SU-DHL-6 (cell line): ENCODE data around the gene STRBP.

Experiments
- H2AFZ ChIP-seq: fragments of 200-600 bp; sonication (generic); 2 replicates; pipeline ENCODE4 v1.6.1; 2014; ENCODE audit warnings: low read depth, mild to moderate bottlenecking, moderate library complexity, mixed read lengths, antibody characterized with exemption, low read length; ENCODE audit not compliant: severe bottlenecking
- H3F3A ChIP-seq: fragments of 200-600 bp; shearing (Covaris generic); 2 replicates; pipeline ENCODE4 v1.6.0; 2016; ENCODE audit warnings: antibody characterized with exemption, mild to moderate bottlenecking; ENCODE audit not compliant: insufficient read depth
- H3K27ac ChIP-seq: fragments of 200-600 bp; sonication (generic); 2 replicates; pipeline ENCODE4 v1.5.1; 2016; ENCODE audit warnings: low read depth, mild to moderate bottlenecking, low read length, moderate library complexity, mixed read lengths
- H3K27me3 ChIP-seq: fragments of 200-600 bp; sonication (generic), shearing (Covaris generic); 2 replicates; pipeline ENCODE4 v1.6.0; 2014; ENCODE audit warnings: mild to moderate bottlenecking, low read length
- H3K36me3 ChIP-seq: fragments of 200-600 bp; sonication (generic); 2 replicates; pipeline ENCODE4 v1.6.1; 2014; ENCODE audit warnings: mild to moderate bottlenecking, low read length, mixed read lengths
- H3K4me2 ChIP-seq: fragments of 300-600, 200-600 bp; shearing (Covaris generic), sonication (generic); 2 replicates; pipeline ENCODE4 v1.6.0; 2014; ENCODE audit warnings: low read length, low read depth, mild to moderate bottlenecking; ENCODE audit not compliant: poor library complexity, severe bottlenecking
- H3K4me3 ChIP-seq: fragments of 200-600 bp; sonication (generic); 2 replicates; pipeline ENCODE4 v1.5.1; 2014; ENCODE audit warnings: antibody characterized with exemption, low read length, mild to moderate bottlenecking, mixed read lengths; ENCODE audit not compliant: insufficient read depth, poor library complexity, severe bottlenecking
- H3K79me2 ChIP-seq: fragments of 200-600 bp; sonication (generic); 2 replicates; pipeline ENCODE4 v1.6.1; 2014; ENCODE audit warnings: mild to moderate bottlenecking, low read length, moderate library complexity; ENCODE audit not compliant: insufficient read depth
- H3K9ac ChIP-seq: fragments of 200-600 bp; sonication (generic); 2 replicates; pipeline ENCODE4 v1.7.0; 2014; ENCODE audit warnings: mild to moderate bottlenecking, low read length
- H3K9me2 ChIP-seq: fragments of 200-600 bp; sonication (generic); replicated peaks from 2 replicates; pipeline ENCODE4 v1.6.1; 2014; ENCODE audit warnings: low read length; ENCODE audit not compliant: insufficient read depth
- H3K9me3 ChIP-seq: fragments of 200-600 bp; sonication (generic); 2 replicates; pipeline ENCODE4 v1.6.1; 2014; ENCODE audit warnings: low read length, mixed read lengths; ENCODE audit not compliant: insufficient read depth
- H4K20me1 ChIP-seq: fragments of 200-600 bp; sonication (generic); 2 replicates; pipeline ENCODE4 v1.6.1; 2014; ENCODE audit warnings: low read depth, mild to moderate bottlenecking, antibody characterized with exemption, low read length, moderate library complexity, mixed read lengths
- EZH2phosphoT487 ChIP-seq: fragments of 200-600 bp; sonication (generic), shearing (Covaris generic); conservative IDR thresholded peaks from 2 replicates; pipeline ENCODE4 v1.6.1; 2018; ENCODE audit warnings: mild to moderate bottlenecking, antibody characterized with exemption, low read length, moderate library complexity, mixed read lengths
- TF ChIP-seq, protein P1 (sequence below): fragments of 200-600 bp; sonication (generic); IDR thresholded peaks from one replicate; pipeline ENCODE4 v1.5.1; 2017; ENCODE audit warnings: antibody characterized with exemption, mild to moderate bottlenecking, low read length, moderate library complexity; ENCODE audit not compliant: insufficient read depth, poor library complexity, severe bottlenecking

The STRBP gene

GRCh38 chr9:123120953-123121352 is 147.4 kb downstream of the STRBP start:
- H3K9me3 ChIP-seq, result no peaks in the 10 kb centered on the region
- no peaks in the 10 kb centered on the region for H4K20me1 ChIP-seq
- no peaks in the 10 kb centered on the region for H3K27me3 ChIP-seq
- peaks cover 5% of the 10 kb centered on the region; the same call in 1 of the 2 replicates for H3K79me2 ChIP-seq
- no peaks in the 10 kb centered on the region for H3F3A ChIP-seq
- no peak overlapping the region for H3K4me2 ChIP-seq
- no peak overlapping the region for H3K4me3 ChIP-seq
- no peaks in the 10 kb centered on the region for H3K9me2 ChIP-seq
- H2AFZ ChIP-seq, result no peak overlapping the region
- H3K27ac ChIP-seq, result no peak overlapping the region
- no peak overlapping the region for H3K9ac ChIP-seq
- H3K36me3 ChIP-seq, result peaks cover 31% of the 10 kb centered on the region; the same call in 1 of the 2 replicates
- TF ChIP-seq, protein P1, sequence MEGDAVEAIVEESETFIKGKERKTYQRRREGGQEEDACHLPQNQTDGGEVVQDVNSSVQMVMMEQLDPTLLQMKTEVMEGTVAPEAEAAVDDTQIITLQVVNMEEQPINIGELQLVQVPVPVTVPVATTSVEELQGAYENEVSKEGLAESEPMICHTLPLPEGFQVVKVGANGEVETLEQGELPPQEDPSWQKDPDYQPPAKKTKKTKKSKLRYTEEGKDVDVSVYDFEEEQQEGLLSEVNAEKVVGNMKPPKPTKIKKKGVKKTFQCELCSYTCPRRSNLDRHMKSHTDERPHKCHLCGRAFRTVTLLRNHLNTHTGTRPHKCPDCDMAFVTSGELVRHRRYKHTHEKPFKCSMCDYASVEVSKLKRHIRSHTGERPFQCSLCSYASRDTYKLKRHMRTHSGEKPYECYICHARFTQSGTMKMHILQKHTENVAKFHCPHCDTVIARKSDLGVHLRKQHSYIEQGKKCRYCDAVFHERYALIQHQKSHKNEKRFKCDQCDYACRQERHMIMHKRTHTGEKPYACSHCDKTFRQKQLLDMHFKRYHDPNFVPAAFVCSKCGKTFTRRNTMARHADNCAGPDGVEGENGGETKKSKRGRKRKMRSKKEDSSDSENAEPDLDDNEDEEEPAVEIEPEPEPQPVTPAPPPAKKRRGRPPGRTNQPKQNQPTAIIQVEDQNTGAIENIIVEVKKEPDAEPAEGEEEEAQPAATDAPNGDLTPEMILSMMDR, result no peak
- no peak for TF ChIP-seq EZH2phosphoT487

GRCh38 chr9:123120131-123120530 is 148.3 kb downstream of the STRBP start:
- Histone ChIP-seq H4K20me1 (no peaks in the 10 kb centered on the region), H3K9ac (no peak overlapping the region), H3K36me3 (peaks cover 27% of the 10 kb centered on the region; the same call in 1 of the 2 replicates), H3K9me3 (no peaks in the 10 kb centered on the region), H3K4me2 (no peak overlapping the region), H3K4me3 (no peak overlapping the region), H3K79me2 (peaks cover 5% of the 10 kb centered on the region; the same call in 1 of the 2 replicates), H3K9me2 (no peaks in the 10 kb centered on the region), H3K27me3 (no peaks in the 10 kb centered on the region), H2AFZ (no peak overlapping the region), H3K27ac (no peak overlapping the region), H3F3A (no peaks in the 10 kb centered on the region)
- TF ChIP-seq EZH2phosphoT487, result no peak
- TF ChIP-seq, protein P1, result no peak

- no peak overlapping the region for H3K4me3 ChIP-seq
- TF ChIP-seq, protein P1, result no peak
- TF ChIP-seq EZH2phosphoT487, result no peak
- no peak overlapping the region for H3K27ac ChIP-seq
- H3K4me2 ChIP-seq, result no peak overlapping the region
- no peak overlapping the region for H3K9ac ChIP-seq
- no peaks in the 10 kb centered on the region for H3K27me3 ChIP-seq
- no peaks in the 10 kb centered on the region for H3K9me3 ChIP-seq
- H3K36me3 ChIP-seq, result peaks cover 25% of the 10 kb centered on the region; the same call in 1 of the 2 replicates
- peaks cover 3% of the 10 kb centered on the region; the same call in 1 of the 2 replicates for H3K79me2 ChIP-seq
- no peaks in the 10 kb centered on the region for H3K9me2 ChIP-seq
- H4K20me1 ChIP-seq, result no peaks in the 10 kb centered on the region
- H3F3A ChIP-seq, result no peaks in the 10 kb centered on the region
- no peak overlapping the region for H2AFZ ChIP-seq
Observed at GRCh38 chr9:123119566-123119965, 148.8 kb downstream of the STRBP start.
